HG03066 (cell line): ENCODE measurements around the gene BRPF1.

Source experiments
- ATAC-seq: cut with Tn5 transposase; IDR thresholded peaks from one replicate; pipeline ENCODE4 v1.9.1; 2021; ENCODE audit warnings: low read depth; ENCODE audit not compliant: unreplicated experiment

Gene BRPF1

DNA sequence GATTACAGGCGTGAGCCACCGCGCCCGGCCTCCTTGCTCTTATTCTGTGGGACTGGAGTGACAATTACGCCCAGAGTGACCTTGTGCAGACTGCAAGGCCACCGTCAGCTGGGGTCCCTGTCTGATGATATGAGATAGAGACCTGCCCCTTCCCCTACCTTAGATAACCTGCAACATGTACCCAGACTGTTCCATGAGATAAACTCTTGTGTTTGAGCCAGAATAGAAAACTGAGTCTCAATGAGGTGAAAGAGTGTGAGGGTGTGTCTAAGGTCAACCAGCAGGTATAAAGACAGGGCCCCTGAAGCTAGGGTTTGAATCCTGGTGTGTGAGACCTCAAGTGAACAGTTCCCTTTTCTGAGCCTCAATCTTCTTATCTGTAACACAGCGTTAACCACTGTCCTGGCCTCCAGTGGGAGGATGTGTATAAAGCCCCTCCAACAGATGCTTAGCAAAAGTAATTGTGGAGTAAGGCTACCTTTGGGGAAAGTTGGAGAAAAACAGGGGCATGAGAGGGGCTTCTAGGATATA lies 54.7 kb downstream of the BRPF1 start:
- ATAC-seq = no peak

DNA sequence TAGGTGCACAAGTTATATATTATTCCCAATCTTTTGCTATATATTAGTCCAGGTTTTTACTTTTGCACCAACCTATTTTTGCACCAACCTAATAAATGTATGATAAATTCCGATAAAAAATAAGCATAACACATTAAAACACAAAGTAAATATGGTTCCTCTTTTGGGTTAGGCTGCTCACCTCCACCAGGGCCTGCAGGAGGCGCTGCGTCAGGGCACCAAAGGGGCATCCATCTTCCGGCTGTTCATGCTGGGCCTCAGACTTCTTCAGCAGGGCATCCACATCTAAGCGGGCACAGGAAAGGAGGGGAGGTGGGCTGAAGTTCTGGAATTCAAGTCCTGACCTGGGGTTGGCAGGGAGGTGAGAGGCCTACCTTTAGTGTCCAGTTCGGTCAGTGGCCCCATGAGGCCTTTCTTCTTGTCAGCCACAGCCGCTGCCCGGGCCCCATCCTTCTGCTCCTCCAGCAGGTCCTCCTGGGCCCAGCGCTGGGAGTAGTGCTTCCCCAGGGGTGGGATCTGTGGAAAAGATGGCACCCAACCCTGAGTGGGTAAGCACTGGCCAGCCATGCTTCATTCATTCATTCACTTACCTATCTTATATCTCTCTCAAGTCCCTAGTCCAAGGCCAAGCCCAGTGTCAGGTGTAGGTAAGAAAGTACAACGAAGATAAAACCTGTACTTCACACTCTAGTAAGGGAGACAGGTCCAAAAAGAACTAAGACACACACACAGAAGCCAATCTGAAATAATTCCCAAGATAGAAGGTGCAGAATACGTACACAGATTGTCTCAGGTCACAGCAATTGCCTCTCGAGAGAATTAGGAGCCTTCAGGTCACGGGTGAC lies 55.5 kb downstream of the BRPF1 start:
- ATAC-seq = no peak

DNA sequence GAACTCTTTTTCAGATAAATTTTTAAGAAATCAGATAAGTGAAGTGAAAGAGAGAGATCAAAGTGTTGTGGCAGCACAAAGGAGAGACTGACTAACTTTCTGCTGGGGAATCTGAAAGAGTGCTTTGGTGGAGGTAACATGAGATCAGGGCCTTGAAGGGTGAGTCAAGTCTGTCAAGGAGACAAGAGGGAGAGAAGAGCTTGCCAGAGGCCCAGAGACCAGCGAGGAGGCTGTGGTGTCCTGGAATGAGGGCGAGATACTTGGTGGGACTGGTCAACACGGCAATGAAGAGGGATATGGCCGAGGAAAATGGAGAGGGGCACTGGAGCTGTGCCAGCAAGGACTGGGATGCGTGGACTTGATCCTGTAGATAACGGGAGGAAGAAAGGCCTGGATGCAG lies 56.2 kb downstream of the BRPF1 start:
- ATAC-seq = no peak

DNA sequence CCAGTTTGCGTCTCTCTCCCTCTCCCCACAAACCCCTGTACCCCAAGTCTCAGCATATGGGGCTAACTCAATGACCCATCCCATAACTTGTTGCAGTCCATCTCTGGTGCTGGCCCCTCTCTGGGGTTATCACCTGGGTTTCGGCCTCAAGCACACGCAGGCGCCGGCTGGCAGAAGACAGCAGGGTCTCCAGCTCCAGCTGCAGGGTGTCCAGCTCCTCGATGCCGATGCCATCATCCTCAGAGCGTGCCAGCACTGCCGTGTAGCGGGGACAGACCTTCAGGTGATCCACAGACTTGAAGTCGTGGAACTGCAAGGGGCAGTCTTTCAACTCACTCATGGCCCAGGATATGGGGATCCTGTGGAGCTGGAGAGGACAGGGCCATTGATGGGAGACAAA lies 59.6 kb downstream of the BRPF1 start:
- ATAC-seq = no peak

GRCh38 chr3:9791790-9792404 lies 60.4 kb downstream of the BRPF1 start:
- ATAC-seq = no peak

GRCh38 chr3:9792405-9793160 lies 61.0 kb downstream of the BRPF1 start, which contains the start of the genes ARPC4 and TADA3:
ARPC4 (plus strand) TSS chr3:9793082; CDS start chr3:9793122, 40 bp downstream.
TADA3 (minus strand) TSS chr3:9792473; CDS start chr3:9791466, 1,007 bp downstream.
- ATAC-seq = peak; percentile 78

DNA sequence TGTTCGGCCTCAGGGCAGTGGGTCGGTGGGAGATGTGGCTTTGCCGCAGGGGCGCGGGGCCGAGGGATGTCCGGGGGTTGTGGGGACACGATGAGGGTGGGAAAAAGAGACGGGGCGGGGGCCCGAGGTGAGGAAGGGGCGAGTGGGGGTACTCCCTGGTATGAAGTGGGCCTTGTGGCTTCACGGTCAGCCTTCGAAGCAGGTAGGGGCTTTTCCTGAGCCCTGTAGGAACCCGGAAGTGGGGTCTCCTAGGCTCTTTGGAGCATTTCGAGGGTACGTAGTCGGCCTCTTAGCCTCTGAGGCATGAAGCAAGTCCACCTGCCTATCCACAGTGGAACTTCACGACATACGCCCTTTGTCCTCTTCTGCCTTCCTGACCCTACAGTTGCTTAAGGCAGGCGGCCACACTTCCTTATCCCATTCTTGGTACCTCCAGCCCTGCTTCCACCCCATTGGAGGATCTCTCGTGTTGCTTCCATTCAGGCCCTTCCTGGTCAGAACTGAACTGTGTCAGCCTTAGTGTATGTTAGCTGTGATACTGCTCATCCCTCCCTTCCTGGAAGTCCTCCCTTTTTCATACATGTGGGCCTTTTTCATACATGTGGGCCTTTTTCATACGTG lies 61.7 kb downstream of the BRPF1 start:
- no peak for ATAC-seq

- no peak for ATAC-seq
Measured at GRCh38 chr3:9794400-9794799, 62.9 kb downstream of the BRPF1 start.

GRCh38 chr3:9795207-9795606 lies 63.7 kb downstream of the BRPF1 start:
- no peak for ATAC-seq

DNA sequence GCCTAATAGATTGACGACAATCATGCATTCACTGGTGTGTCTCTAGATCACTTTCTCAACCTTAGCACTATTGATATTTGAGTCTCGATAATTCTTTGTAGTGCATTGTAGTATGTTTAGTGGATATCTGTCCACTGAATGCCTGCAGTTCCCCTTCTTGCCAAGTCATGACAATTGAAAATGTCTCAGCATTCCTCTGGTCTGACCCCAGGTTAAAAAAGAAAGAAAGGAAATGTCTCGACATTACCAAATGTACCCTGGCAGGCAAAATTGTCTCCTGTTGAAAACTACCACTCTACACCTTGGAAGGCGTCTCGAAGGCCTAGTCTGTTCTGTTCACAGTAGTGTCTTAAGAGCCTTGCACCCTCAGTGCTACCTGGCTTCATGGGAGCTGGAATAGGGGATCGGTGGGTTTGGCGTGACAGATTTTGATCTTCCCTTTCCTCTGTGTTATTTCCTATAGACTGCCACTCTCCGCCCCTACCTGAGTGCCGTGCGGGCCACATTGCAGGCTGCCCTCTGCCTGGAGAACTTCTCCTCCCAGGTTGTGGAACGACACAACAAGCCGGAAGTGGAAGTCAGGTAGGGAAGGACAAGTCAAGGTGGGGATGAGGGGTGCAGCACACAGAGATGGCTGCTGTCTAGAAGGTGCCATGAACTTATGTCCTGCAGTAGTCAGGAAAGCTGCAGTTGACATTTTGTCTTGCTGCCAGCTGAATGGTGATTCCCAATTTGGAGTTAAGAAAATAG lies 65.8 kb downstream of the BRPF1 start:
- no peak for ATAC-seq
